Upper lobe of left lung (tissue), 4 donors: ENCODE data around the gene ZNF813.

Experiments used
- CTCF ChIP-seq, 6 experiments: fragments of 450-650 bp in 4 of 6; fragments of 200-600 bp in 2 of 6; sonication (generic) in 2 of 6; IDR thresholded peaks; one replicate each; pipeline ENCODE4 v1.5.1; 2016 to 2019; ENCODE audit warnings: antibody characterized with exemption in 6 of 6
- EP300 ChIP-seq, 4 donors: sonication (generic); formaldehyde crosslinking; IDR thresholded peaks; one replicate each; pipeline ENCODE4 v1.5.1; 2017; ENCODE audit warnings: antibody characterized with exemption in 4 of 4, control low read depth in 2 of 4
- POLR2A ChIP-seq, 4 donors: fragments of 450-650 bp; IDR thresholded peaks; one replicate each; pipeline ENCODE4 v1.5.1; 2016 to 2017; ENCODE audit warnings: antibody characterized with exemption in 4 of 4, mild to moderate bottlenecking in 2 of 4
- POLR2AphosphoS5 ChIP-seq, 2 donors: sonication (generic); formaldehyde crosslinking; IDR thresholded peaks; one replicate each; pipeline ENCODE4 v1.5.1; 2017; ENCODE audit warnings: antibody characterized with exemption in 2 of 2

DNA sequence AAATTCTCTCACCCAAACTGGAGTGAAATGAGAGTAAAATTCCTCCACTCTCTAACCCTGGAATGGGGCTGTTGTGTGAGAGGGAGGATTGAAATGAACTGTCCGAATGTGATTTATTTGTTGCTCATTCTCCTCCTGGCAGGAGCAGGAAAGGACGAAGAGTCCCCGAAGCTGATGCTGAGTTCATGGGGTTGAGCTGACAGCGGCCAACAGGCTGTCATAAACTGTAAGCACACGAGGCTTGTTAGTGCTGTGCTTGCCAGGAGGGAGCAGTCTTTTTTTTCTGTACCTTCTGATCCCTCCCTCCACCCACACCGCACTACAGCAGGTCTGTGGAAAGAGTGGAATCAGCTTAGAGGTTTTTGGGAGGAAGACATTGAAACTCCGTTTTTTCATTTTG lies 37.4 kb downstream of the ZNF813 start:
- no peak for TF ChIP-seq POLR2A (IDR thresholded peaks at IDR 0.05)
- no peak for TF ChIP-seq CTCF (IDR thresholded peaks at IDR 0.05)
- TF ChIP-seq POLR2AphosphoS5 (IDR thresholded peaks at IDR 0.05), result peak; percentile 31 to 79
- peak in 2 of 4 donors; percentile 63 to 89 for TF ChIP-seq EP300 (IDR thresholded peaks at IDR 0.05)
